ENCODE results near the gene MMP1.

Gene MMP1

GRCh38 chr11:102840018-102840417 is 42.1 kb upstream of the MMP1 start:
- no peak for TF ChIP-seq RAD21 (IDR thresholded peaks at IDR 0.05; ENCODE audit: low read depth)
- no peak for TF ChIP-seq USF1 (IDR thresholded peaks at IDR 0.05)
- TF ChIP-seq NFIC (IDR thresholded peaks at IDR 0.05) = peak; percentile 37
- no peak for TF ChIP-seq ZBTB7A (IDR thresholded peaks at IDR 0.05; ENCODE audit: low read depth)

- TF ChIP-seq USF1 (IDR thresholded peaks at IDR 0.05) = no peak
- no peak for TF ChIP-seq TCF12 (IDR thresholded peaks at IDR 0.05; ENCODE audit: low read depth)
- no peak for TF ChIP-seq REST (IDR thresholded peaks at IDR 0.05; ENCODE audit: low read depth)
- no peak for TF ChIP-seq MAX (IDR thresholded peaks at IDR 0.05)
- no peak for TF ChIP-seq ZBTB7A (IDR thresholded peaks at IDR 0.05; ENCODE audit: low read depth)
- no peak for TF ChIP-seq FOXM1 (IDR thresholded peaks at IDR 0.05; ENCODE audit: borderline replicate concordance, low read depth)
These were observed 39.7 kb upstream of the MMP1 start for GRCh38 chr11:102837646-102838045.

GRCh38 chr11:102837156-102837555 is 39.2 kb upstream of the MMP1 start:
- no peak for TF ChIP-seq FOXM1 (IDR thresholded peaks at IDR 0.05; ENCODE audit: borderline replicate concordance, low read depth)
- TF ChIP-seq REST (IDR thresholded peaks at IDR 0.05; ENCODE audit: low read depth) = no peak
- no peak for TF ChIP-seq USF1 (IDR thresholded peaks at IDR 0.05)
- no peak for TF ChIP-seq ZBTB7A (IDR thresholded peaks at IDR 0.05; ENCODE audit: low read depth)
- TF ChIP-seq TCF12 (IDR thresholded peaks at IDR 0.05; ENCODE audit: low read depth) = no peak
- TF ChIP-seq CEBPB (IDR thresholded peaks at IDR 0.05) = no peak
- TF ChIP-seq TEAD4 (IDR thresholded peaks at IDR 0.05) = no peak
- TF ChIP-seq EGR1 (IDR thresholded peaks at IDR 0.05) = no peak
- TF ChIP-seq TAF1 (IDR thresholded peaks at IDR 0.05; ENCODE audit: low read depth) = no peak
- TF ChIP-seq NFIC (IDR thresholded peaks at IDR 0.05) = no peak
- TF ChIP-seq YY1 (IDR thresholded peaks at IDR 0.05; ENCODE audit: low read depth) = no peak
- no peak for TF ChIP-seq EP300 (IDR thresholded peaks at IDR 0.05; ENCODE audit: borderline replicate concordance)
- TF ChIP-seq MAX (IDR thresholded peaks at IDR 0.05) = no peak
- no peak for TF ChIP-seq RAD21 (IDR thresholded peaks at IDR 0.05; ENCODE audit: low read depth)
- no peak for TF ChIP-seq CREB1 (IDR thresholded peaks at IDR 0.05; ENCODE audit: low read depth)

GRCh38 chr11:102836290-102836875 is 38.4 kb upstream of the MMP1 start:
- TF ChIP-seq EP300 (IDR thresholded peaks at IDR 0.05; ENCODE audit: borderline replicate concordance) = no peak
- TF ChIP-seq NFIC (IDR thresholded peaks at IDR 0.05) = no peak
- TF ChIP-seq FOXM1 (IDR thresholded peaks at IDR 0.05; ENCODE audit: borderline replicate concordance, low read depth) = no peak
- no peak for TF ChIP-seq YY1 (IDR thresholded peaks at IDR 0.05; ENCODE audit: low read depth)
- TF ChIP-seq TCF12 (IDR thresholded peaks at IDR 0.05; ENCODE audit: low read depth) = no peak
- TF ChIP-seq MAX (IDR thresholded peaks at IDR 0.05) = no peak
- no peak for TF ChIP-seq REST (IDR thresholded peaks at IDR 0.05; ENCODE audit: low read depth)
- no peak for TF ChIP-seq TAF1 (IDR thresholded peaks at IDR 0.05; ENCODE audit: low read depth)
- no peak for TF ChIP-seq ZBTB7A (IDR thresholded peaks at IDR 0.05; ENCODE audit: low read depth)
- TF ChIP-seq RAD21 (IDR thresholded peaks at IDR 0.05; ENCODE audit: low read depth) = no peak
- no peak for TF ChIP-seq CEBPB (IDR thresholded peaks at IDR 0.05)
- TF ChIP-seq TEAD4 (IDR thresholded peaks at IDR 0.05) = no peak
- no peak for TF ChIP-seq EGR1 (IDR thresholded peaks at IDR 0.05)
- no peak for TF ChIP-seq USF1 (IDR thresholded peaks at IDR 0.05)
- no peak for TF ChIP-seq CREB1 (IDR thresholded peaks at IDR 0.05; ENCODE audit: low read depth)
